ENCODE measurements around the gene SCP2D1.

DNA sequence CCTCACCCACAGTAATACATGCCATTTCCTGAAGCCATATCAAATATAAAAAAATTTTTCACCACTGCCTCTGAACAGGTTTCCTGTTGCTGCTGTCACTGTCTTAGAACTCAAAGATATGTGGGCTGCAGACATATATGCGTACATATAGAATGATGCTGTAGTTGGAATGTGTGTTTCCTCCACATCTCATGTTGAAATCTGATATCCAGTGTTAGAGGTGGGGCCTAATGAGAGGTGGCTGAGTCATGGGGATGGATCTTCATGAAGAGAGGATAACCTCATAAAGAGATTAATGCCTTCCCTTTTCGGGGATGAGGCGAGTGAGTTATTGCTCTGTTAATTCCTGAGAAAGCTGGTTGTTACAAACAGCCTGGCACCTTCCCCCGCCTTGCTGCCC lies 7.7 kb upstream of the SCP2D1 start:
- TF ChIP-seq, protein P1, sequence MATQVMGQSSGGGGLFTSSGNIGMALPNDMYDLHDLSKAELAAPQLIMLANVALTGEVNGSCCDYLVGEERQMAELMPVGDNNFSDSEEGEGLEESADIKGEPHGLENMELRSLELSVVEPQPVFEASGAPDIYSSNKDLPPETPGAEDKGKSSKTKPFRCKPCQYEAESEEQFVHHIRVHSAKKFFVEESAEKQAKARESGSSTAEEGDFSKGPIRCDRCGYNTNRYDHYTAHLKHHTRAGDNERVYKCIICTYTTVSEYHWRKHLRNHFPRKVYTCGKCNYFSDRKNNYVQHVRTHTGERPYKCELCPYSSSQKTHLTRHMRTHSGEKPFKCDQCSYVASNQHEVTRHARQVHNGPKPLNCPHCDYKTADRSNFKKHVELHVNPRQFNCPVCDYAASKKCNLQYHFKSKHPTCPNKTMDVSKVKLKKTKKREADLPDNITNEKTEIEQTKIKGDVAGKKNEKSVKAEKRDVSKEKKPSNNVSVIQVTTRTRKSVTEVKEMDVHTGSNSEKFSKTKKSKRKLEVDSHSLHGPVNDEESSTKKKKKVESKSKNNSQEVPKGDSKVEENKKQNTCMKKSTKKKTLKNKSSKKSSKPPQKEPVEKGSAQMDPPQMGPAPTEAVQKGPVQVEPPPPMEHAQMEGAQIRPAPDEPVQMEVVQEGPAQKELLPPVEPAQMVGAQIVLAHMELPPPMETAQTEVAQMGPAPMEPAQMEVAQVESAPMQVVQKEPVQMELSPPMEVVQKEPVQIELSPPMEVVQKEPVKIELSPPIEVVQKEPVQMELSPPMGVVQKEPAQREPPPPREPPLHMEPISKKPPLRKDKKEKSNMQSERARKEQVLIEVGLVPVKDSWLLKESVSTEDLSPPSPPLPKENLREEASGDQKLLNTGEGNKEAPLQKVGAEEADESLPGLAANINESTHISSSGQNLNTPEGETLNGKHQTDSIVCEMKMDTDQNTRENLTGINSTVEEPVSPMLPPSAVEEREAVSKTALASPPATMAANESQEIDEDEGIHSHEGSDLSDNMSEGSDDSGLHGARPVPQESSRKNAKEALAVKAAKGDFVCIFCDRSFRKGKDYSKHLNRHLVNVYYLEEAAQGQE (IDR thresholded peaks at IDR 0.05; ENCODE audit: low read depth) = no peak
- TF ChIP-seq ZNF274 (IDR thresholded peaks at IDR 0.05; ENCODE audit: low read depth, low read length) (no peak), POLR2A (IDR thresholded peaks at IDR 0.05; ENCODE audit: borderline replicate concordance, extremely low read depth, insufficient read depth, insufficient read length) (no peak), CTCF (IDR thresholded peaks at IDR 0.05 in 2 of 3, conservative IDR thresholded peaks at IDR 0.05 in 1 of 3; ENCODE audit: borderline replicate concordance in 1 of 3, insufficient read depth in 1 of 3, low read depth in 2 of 3, low read length in 2 of 3) (no peak)
